ENCODE results near the gene ALS2CL. TPM values are rescaled to one million over a fixed set of nuclear protein-coding genes. Genes with fewer than 3 reads are reported as not detected.

Gene ALS2CL
- total RNA-seq, 1 experiment from 2014 or later, result 16.4 TPM

GRCh38 chr3:46667657-46668056 lies 25.8 kb downstream of the ALS2CL start:
- Histone ChIP-seq H3K9me2 (ENCODE audit: insufficient read depth) (no peaks in the 10 kb centered on the region), H4K20me1 (ENCODE audit: insufficient read depth) (no peaks in the 10 kb centered on the region), H3K4me1 (ENCODE audit: control insufficient read depth in 1 of 2, insufficient read depth in 2 of 2, low read length in 2 of 2) (no peaks in the 10 kb centered on the region), H3K4me2 (ENCODE audit: low read length) (no peak overlapping the region), H2AFZ (ENCODE audit: low read depth, low read length, poor library complexity, severe bottlenecking) (no peak overlapping the region), H3K27ac (ENCODE audit: low read depth, low read length) (no peak overlapping the region), H3K79me2 (ENCODE audit: insufficient read depth, low read length) (no peaks in the 10 kb centered on the region), H3K4me3 (replicated peaks in 1 of 2; ENCODE audit: low read depth in 1 of 2, low read length in 2 of 2) (no peak overlapping the region), H3K9ac (ENCODE audit: low read length) (no peak overlapping the region), H3K9me3 (ENCODE audit: control insufficient read depth in 1 of 2, insufficient read depth in 1 of 2, low read depth in 1 of 2, low read length in 2 of 2) (no peaks in the 10 kb centered on the region), H3K36me3 (ENCODE audit: control insufficient read depth in 1 of 2, insufficient read depth in 2 of 2, low read length in 2 of 2) (no peaks in the 10 kb centered on the region), H3K27me3 (ENCODE audit: insufficient read depth, low read length) (no peaks in the 10 kb centered on the region)
- BruUV-seq (replicated peaks), result no TSS peak
- no peak for TF ChIP-seq ZFX (IDR thresholded peaks at IDR 0.05)
- no peak for TF ChIP-seq JUND (IDR thresholded peaks at IDR 0.05)
- TF ChIP-seq CTCF (IDR thresholded peaks at IDR 0.05 in 2 of 3, conservative IDR thresholded peaks at IDR 0.05 in 1 of 3; ENCODE audit: borderline replicate concordance in 1 of 3, insufficient read depth in 1 of 3, low read depth in 2 of 3, low read length in 2 of 3), result no peak
- no peak for TF ChIP-seq CEBPB (IDR thresholded peaks at IDR 0.05; ENCODE audit: low read depth)
- TF ChIP-seq EZH2phosphoT487 (IDR thresholded peaks at IDR 0.05; ENCODE audit: borderline replicate concordance), result no peak
- no peak for TF ChIP-seq SRF (IDR thresholded peaks at IDR 0.05; ENCODE audit: low read depth)
- TF ChIP-seq POLR2A (IDR thresholded peaks at IDR 0.05; ENCODE audit: borderline replicate concordance, extremely low read depth, insufficient read depth, insufficient read length), result no peak
- TF ChIP-seq ZNF274 (IDR thresholded peaks at IDR 0.05; ENCODE audit: low read depth, low read length), result no peak
- no peak for TF ChIP-seq EGR1 (IDR thresholded peaks at IDR 0.05; ENCODE audit: low read depth)
- no peak for TF ChIP-seq SIN3A (IDR thresholded peaks at IDR 0.05; ENCODE audit: low read depth)
- no peak for TF ChIP-seq ATF3 (IDR thresholded peaks at IDR 0.05)
- TF ChIP-seq CBX3 (IDR thresholded peaks at IDR 0.05; ENCODE audit: low read depth), result no peak
- TF ChIP-seq MAX (IDR thresholded peaks at IDR 0.05), result no peak
- ChIA-PET CTCF (no interaction called here), POLR2A (no interaction called here), RAD21 (ENCODE audit: low non-redundant PET in 1 of 2, low total read pairs in 2 of 2, uncharacterized antibody in 2 of 2, unreplicated experiment in 2 of 2) (no interaction called here)
- DNase-seq (ENCODE audit: low read depth, low spot score), result no peak
- intact Hi-C loops (cut with micrococcal nuclease), result no loop called here
- ATAC-seq, result no peak

Measured in HCT116 (cell line).